Measurements from ENCODE around the gene BICD2. TPM values are rescaled to one million over a fixed set of nuclear protein-coding genes. Genes with fewer than 3 reads are reported as not detected.
A peak's percentile ranks its signal among the peaks of the same experiment; 100 is the strongest.

BICD2 gene
- total RNA-seq, 1 donor from 2014 or later = 25.5 TPM

GRCh38 chr9:92706218-92706940 lies 58.3 kb downstream of the BICD2 start:
- peaks cover 12% of the 10 kb centered on the region for H3K36me3 Mint-ChIP-seq (ENCODE audit: insufficient read depth)
- peak; percentile 29 for TF ChIP-seq CTCF (IDR thresholded peaks at IDR 0.05; ENCODE audit: unreplicated experiment)
- H3K4me3 Mint-ChIP-seq (ENCODE audit: low read depth) = no peak overlapping the region
- peak overlapping the region; percentile 6 for H3K27ac Mint-ChIP-seq
- H3K4me1 Mint-ChIP-seq (ENCODE audit: low read depth) = peaks cover 1% of the 10 kb centered on the region
- no peak for DNase-seq (ENCODE audit: low spot score, unreplicated experiment)
- H3K9me3 Mint-ChIP-seq (ENCODE audit: low read depth) = no peaks in the 10 kb centered on the region
- no peaks in the 10 kb centered on the region for H3K27me3 Mint-ChIP-seq

- H3K27me3 Mint-ChIP-seq = no peaks in the 10 kb centered on the region
- H3K4me3 Mint-ChIP-seq (ENCODE audit: low read depth) = no peak overlapping the region
- H3K27ac Mint-ChIP-seq = no peak overlapping the region
- TF ChIP-seq CTCF (IDR thresholded peaks at IDR 0.05; ENCODE audit: unreplicated experiment) = no peak
- peaks cover 1% of the 10 kb centered on the region for H3K4me1 Mint-ChIP-seq (ENCODE audit: low read depth)
- DNase-seq (ENCODE audit: low spot score, unreplicated experiment) = no peak
- peaks cover 4% of the 10 kb centered on the region for H3K9me3 Mint-ChIP-seq (ENCODE audit: low read depth)
- H3K36me3 Mint-ChIP-seq (ENCODE audit: insufficient read depth) = peaks cover 8% of the 10 kb centered on the region
Measured at GRCh38 chr9:92704528-92704927, 60.1 kb downstream of the BICD2 start.

GRCh38 chr9:92696619-92697018 lies 68.0 kb downstream of the BICD2 start:
- peaks cover 57% of the 10 kb centered on the region for H3K9me3 Mint-ChIP-seq (ENCODE audit: low read depth)
- no peaks in the 10 kb centered on the region for H3K4me1 Mint-ChIP-seq (ENCODE audit: low read depth)
- no peaks in the 10 kb centered on the region for H3K27me3 Mint-ChIP-seq
- H3K27ac Mint-ChIP-seq = no peak overlapping the region
- H3K4me3 Mint-ChIP-seq (ENCODE audit: low read depth) = no peak overlapping the region
- peaks cover 17% of the 10 kb centered on the region for H3K36me3 Mint-ChIP-seq (ENCODE audit: insufficient read depth)
- TF ChIP-seq CTCF (IDR thresholded peaks at IDR 0.05; ENCODE audit: unreplicated experiment) = no peak
- no peak for DNase-seq (ENCODE audit: low spot score, unreplicated experiment)

GRCh38 chr9:92686954-92687353 lies 77.7 kb downstream of the BICD2 start:
- Mint-ChIP-seq H3K27me3 (no peaks in the 10 kb centered on the region), H3K4me3 (ENCODE audit: low read depth) (no peak overlapping the region), H3K36me3 (ENCODE audit: insufficient read depth) (no peaks in the 10 kb centered on the region), H3K9me3 (ENCODE audit: low read depth) (peaks cover 15% of the 10 kb centered on the region), H3K4me1 (ENCODE audit: low read depth) (no peaks in the 10 kb centered on the region), H3K27ac (no peak overlapping the region)
- peak; percentile 33 for TF ChIP-seq CTCF (IDR thresholded peaks at IDR 0.05; ENCODE audit: unreplicated experiment)
- DNase-seq (ENCODE audit: low spot score, unreplicated experiment) = no peak

GRCh38 chr9:92685022-92685421 lies 79.6 kb downstream of the BICD2 start:
- H3K4me1 Mint-ChIP-seq (ENCODE audit: low read depth) = no peaks in the 10 kb centered on the region
- no peak overlapping the region for H3K27ac Mint-ChIP-seq
- no peak overlapping the region for H3K4me3 Mint-ChIP-seq (ENCODE audit: low read depth)
- no peak for TF ChIP-seq CTCF (IDR thresholded peaks at IDR 0.05; ENCODE audit: unreplicated experiment)
- peaks cover 4% of the 10 kb centered on the region for H3K9me3 Mint-ChIP-seq (ENCODE audit: low read depth)
- no peak for DNase-seq (ENCODE audit: low spot score, unreplicated experiment)
- H3K36me3 Mint-ChIP-seq (ENCODE audit: insufficient read depth) = no peaks in the 10 kb centered on the region
- no peaks in the 10 kb centered on the region for H3K27me3 Mint-ChIP-seq
